Uterus (tissue), 4 donors: ENCODE results near the gene MAPK10. TPM values are rescaled to one million over a fixed set of nuclear protein-coding genes. Genes with fewer than 3 reads are reported as not detected.

ENCODE experiments used
- DNase-seq, 2 donors: peaks; one replicate each; pipeline ENCODE4 v3.0.0-alpha.2; 2019 to 2020
- H3K27ac ChIP-seq, 2 donors: fragments of 200-600 bp; sonication (generic); 1 replicate in 1 of 2; 2 replicates in 1 of 2; pipeline ENCODE4 v1.5.1; 2016 to 2018
- H3K27me3 ChIP-seq, 2 donors: fragments of 200-600 bp; sonication (generic); one replicate each; pipeline ENCODE4 v1.5.1; 2018 to 2019; ENCODE audit warnings: control low read depth in 1 of 2
- H3K36me3 ChIP-seq, 2 donors: fragments of 200-600 bp; sonication (generic); one replicate each; pipeline ENCODE4 v1.5.1; 2019; ENCODE audit warnings: control low read depth in 1 of 2
- H3K4me1 ChIP-seq, 2 donors: fragments of 200-600 bp; sonication (generic); one replicate each; pipeline ENCODE4 v1.5.1; 2018 to 2019; ENCODE audit warnings: control low read depth in 1 of 2
- H3K4me3 ChIP-seq, 2 donors: fragments of 200-600 bp; sonication (generic); 1 replicate in 1 of 2; 2 replicates in 1 of 2; pipeline ENCODE4 v1.5.1; 2018 to 2019; ENCODE audit warnings: mild to moderate bottlenecking in 1 of 2
- H3K9me3 ChIP-seq, 2 donors: fragments of 200-600 bp; sonication (generic); one replicate each; pipeline ENCODE4 v1.5.1; 2019; ENCODE audit warnings: control low read depth in 1 of 2
- CTCF ChIP-seq, 4 experiments: fragments of 200-600 bp in 2 of 4; fragments of 450-650 bp in 2 of 4; sonication (generic) in 2 of 4; IDR thresholded peaks; one replicate each; pipeline ENCODE4 v1.5.1; 2016 to 2019; ENCODE audit warnings: antibody characterized with exemption in 4 of 4, mild to moderate bottlenecking in 2 of 4, moderate library complexity in 1 of 4
- POLR2A ChIP-seq, 2 donors: fragments of 450-650 bp; IDR thresholded peaks; one replicate each; pipeline ENCODE4 v1.6.1; 2016; ENCODE audit warnings: antibody characterized with exemption in 2 of 2, mild to moderate bottlenecking in 1 of 2, moderate library complexity in 1 of 2
- intact Hi-C: fragments of 100-400 bp; cut with DNase I; formaldehyde crosslinking; loops from one replicate; pipeline ENCODE4 v1.15.1; 2023; ENCODE audit warnings: low total_unique reads
- total RNA-seq, 4 donors: library from RNA; depleted of rRNA in 3 of 4; stranded (reverse); fragments of >200 nt in 3 of 4; gene quantifications; one replicate each; pipeline versions ENCODE4 v1.1.0 to v1.2.4, GENCODE V29; 2014 to 2023
- donor health status: DM: yes; HTN: yes; CAD: no.

MAPK10 gene
- total RNA-seq, 4 donors from 2014 or later: 38.2 to 144 (median 73.0) TPM

GRCh38 chr4:86362510-86362909 lies 2.7 kb upstream of the MAPK10 start:
- Histone ChIP-seq H3K4me3 (no peak overlapping the region), H3K27ac (no peak overlapping the region), H3K4me1 (no peaks in the 10 kb centered on the region), H3K36me3 (no peaks in the 10 kb centered on the region), H3K27me3 (no peaks in the 10 kb centered on the region), H3K9me3 (no peaks in the 10 kb centered on the region)
- intact Hi-C loops: no loop called here
- no peak for DNase-seq
- TF ChIP-seq POLR2A (IDR thresholded peaks at IDR 0.05) (no peak), CTCF (IDR thresholded peaks at IDR 0.05) (no peak)

- Histone ChIP-seq H3K4me1 (no peaks in the 10 kb centered on the region), H3K27me3 (no peaks in the 10 kb centered on the region), H3K36me3 (no peaks in the 10 kb centered on the region), H3K4me3 (no peak overlapping the region), H3K27ac (no peak overlapping the region), H3K9me3 (no peaks in the 10 kb centered on the region)
- DNase-seq: no peak
- intact Hi-C loops: no loop called here
- TF ChIP-seq CTCF (IDR thresholded peaks at IDR 0.05): no peak
- no peak for TF ChIP-seq POLR2A (IDR thresholded peaks at IDR 0.05)
These were observed 1.6 kb downstream of the MAPK10 start for GRCh38 chr4:86358257-86358656.

GRCh38 chr4:86357608-86358007 lies 2.2 kb downstream of the MAPK10 start:
- no peak for DNase-seq
- Histone ChIP-seq H3K27ac (no peak overlapping the region), H3K27me3 (no peaks in the 10 kb centered on the region), H3K36me3 (no peaks in the 10 kb centered on the region), H3K4me1 (no peaks in the 10 kb centered on the region), H3K9me3 (no peaks in the 10 kb centered on the region), H3K4me3 (no peak overlapping the region)
- intact Hi-C loops: no loop called here
- TF ChIP-seq POLR2A (IDR thresholded peaks at IDR 0.05) (no peak), CTCF (IDR thresholded peaks at IDR 0.05) (no peak)

GRCh38 chr4:86356425-86357210 lies 3.2 kb downstream of the MAPK10 start:
- no peaks in the 10 kb centered on the region for H3K4me1 ChIP-seq
- DNase-seq: no peak
- H3K27ac ChIP-seq: no peak overlapping the region
- intact Hi-C loops: no loop called here
- H3K27me3 ChIP-seq: no peaks in the 10 kb centered on the region
- H3K4me3 ChIP-seq: no peak overlapping the region
- TF ChIP-seq CTCF (IDR thresholded peaks at IDR 0.05): no peak
- no peak for TF ChIP-seq POLR2A (IDR thresholded peaks at IDR 0.05)
- H3K9me3 ChIP-seq: no peaks in the 10 kb centered on the region
- H3K36me3 ChIP-seq: no peaks in the 10 kb centered on the region

GRCh38 chr4:86354390-86354789 lies 5.5 kb downstream of the MAPK10 start:
- DNase-seq: no peak
- H3K27ac ChIP-seq: no peak overlapping the region
- intact Hi-C loops: no loop called here
- H3K27me3 ChIP-seq: no peaks in the 10 kb centered on the region
- H3K36me3 ChIP-seq: no peaks in the 10 kb centered on the region
- TF ChIP-seq CTCF (IDR thresholded peaks at IDR 0.05) (no peak), POLR2A (IDR thresholded peaks at IDR 0.05) (no peak)
- no peaks in the 10 kb centered on the region for H3K4me1 ChIP-seq
- no peak overlapping the region for H3K4me3 ChIP-seq
- no peaks in the 10 kb centered on the region for H3K9me3 ChIP-seq
